Caco-2 (cell line): Measurements from ENCODE around the gene SSX5. TPM values are rescaled to one million over a fixed set of nuclear protein-coding genes. Genes with fewer than 3 reads are reported as not detected.
"Not testable (repeated sequence)": the region's sequence is repeated elsewhere in the genome, so short reads cannot be mapped to it uniquely, and the experiment has no call there.

Source experiments
- Bru-seq: library from RNA; stranded (reverse); fragments of 400-500 nt; gene quantifications from one replicate; lab custom pipeline; 2021; lab: Mats Ljungman, UMichigan
- BruChase-seq, 2 experiments: library from RNA; stranded (reverse); fragments of 400-500 nt; gene quantifications; one replicate each; lab custom pipeline; 2021; lab: Mats Ljungman, UMichigan
- BruUV-seq: library from RNA; stranded (reverse); fragments of 400-500 nt; replicated peaks from 2 replicates; lab custom pipeline; 2021; lab: Mats Ljungman, UMichigan
- CTCF ChIA-PET: fragments of 300-600 bp; sonication (Branson Sonifier 250); formaldehyde crosslinking; loops from one replicate; lab custom pipeline; 2022; ENCODE audit warnings: antibody characterized with exemption; lab: Charles Lee
- POLR2A ChIA-PET: fragments of 300-600 bp; sonication (Branson Sonifier 250); formaldehyde crosslinking; loops from one replicate; lab custom pipeline; 2022; ENCODE audit warnings: antibody characterized with exemption; lab: Charles Lee
- DNase-seq, 2 experiments: peaks; one replicate each; pipeline versions ENCODE4 v3.0.0 to v3.0.0-alpha.2; 2020 to 2022
- H3K27me3 ChIP-seq: replicated peaks from 2 replicates; pipeline ENCODE4 v1.6.0; 2011; ENCODE audit warnings: low read length; ENCODE audit not compliant: control insufficient read depth, insufficient read depth
- H3K36me3 ChIP-seq: 2 replicates; pipeline ENCODE4 v1.5.1; 2011; ENCODE audit warnings: low read length; ENCODE audit not compliant: control insufficient read depth, insufficient read depth
- H3K4me1 ChIP-seq: fragments of 250-450 bp; sonication (Bioruptor Pico); 2 replicates; pipeline ENCODE4 v1.5.1; 2020; ENCODE audit warnings: mild to moderate bottlenecking
- H3K4me3 ChIP-seq: 2 replicates; pipeline ENCODE4 v1.5.1; 2011; ENCODE audit warnings: low read depth, mild to moderate bottlenecking, control low read depth, low read length
- H3K9me3 ChIP-seq: fragments of 250-450 bp; sonication (Bioruptor Pico); 2 replicates; pipeline ENCODE4 v1.5.1; 2020; ENCODE audit warnings: mild to moderate bottlenecking, moderate library complexity
- H3K27ac Mint-ChIP-seq: one replicate; pipeline ENCODE4 v1.8.0; 2022; ENCODE audit warnings: mixed read lengths; ENCODE audit not compliant: unreplicated experiment
- H3K27me3 Mint-ChIP-seq: one replicate; pipeline ENCODE4 v1.8.0; 2022; ENCODE audit warnings: mixed read lengths; ENCODE audit not compliant: insufficient read depth, unreplicated experiment
- H3K36me3 Mint-ChIP-seq: one replicate; pipeline ENCODE4 v1.8.0; 2022; ENCODE audit warnings: mild to moderate bottlenecking, mixed read lengths; ENCODE audit not compliant: insufficient read depth, unreplicated experiment
- H3K4me1 Mint-ChIP-seq: one replicate; pipeline ENCODE4 v1.8.0; 2022; ENCODE audit warnings: low read depth, mixed read lengths; ENCODE audit not compliant: unreplicated experiment
- H3K4me3 Mint-ChIP-seq: one replicate; pipeline ENCODE4 v1.8.0; 2022; ENCODE audit warnings: mild to moderate bottlenecking, moderate library complexity, mixed read lengths; ENCODE audit not compliant: unreplicated experiment
- H3K9me3 Mint-ChIP-seq: one replicate; pipeline ENCODE4 v1.8.0; 2022; ENCODE audit warnings: mixed read lengths; ENCODE audit not compliant: unreplicated experiment
- intact Hi-C: fragments of 100-400 bp; cut with micrococcal nuclease; formaldehyde crosslinking; loops from one replicate; pipeline ENCODE4 v1.10.0; 2022; ENCODE audit not compliant: unreplicated experiment
- long read RNA-seq: library from polyadenylated mRNA; stranded (forward); transcript quantifications from one replicate; pipeline ENCODE4 v2.0.0, GENCODE V29; 2022
- total RNA-seq: library from RNA; stranded (reverse); gene quantifications from 2 replicates; pipeline ENCODE4 v1.2.3, GENCODE V29; 2022
- TF ChIP-seq, protein P1 (sequence below), 2 experiments: fragments of 200-600 bp in 1 of 2; IDR thresholded peaks; 1 replicate in 1 of 2; 2 replicates in 1 of 2; pipeline versions ENCODE4 v1.5.1 to v1.8.0; 2011 to 2022; ENCODE audit warnings: antibody characterized with exemption in 1 of 2, control low read depth in 1 of 2, inconsistent platforms in 1 of 2, low read depth in 1 of 2, low read length in 1 of 2, mild to moderate bottlenecking in 1 of 2, moderate library complexity in 1 of 2; ENCODE audit not compliant: insufficient read depth in 1 of 2, severe bottlenecking in 1 of 2, unreplicated experiment in 1 of 2

Gene SSX5, protein sequence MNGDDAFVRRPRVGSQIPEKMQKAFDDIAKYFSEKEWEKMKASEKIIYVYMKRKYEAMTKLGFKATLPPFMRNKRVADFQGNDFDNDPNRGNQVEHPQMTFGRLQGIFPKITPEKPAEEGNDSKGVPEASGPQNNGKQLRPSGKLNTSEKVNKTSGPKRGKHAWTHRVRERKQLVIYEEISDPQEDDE
- total RNA-seq (not detected in 2 replicates), Bru-seq, nascent RNA (not detected), BruChase-seq, experiment 1, labeled RNA remaining after a 2-hour chase (not detected), BruChase-seq, experiment 2, labeled RNA remaining after a 6-hour chase (not detected)
- long read RNA-seq = 0 reads

DNA sequence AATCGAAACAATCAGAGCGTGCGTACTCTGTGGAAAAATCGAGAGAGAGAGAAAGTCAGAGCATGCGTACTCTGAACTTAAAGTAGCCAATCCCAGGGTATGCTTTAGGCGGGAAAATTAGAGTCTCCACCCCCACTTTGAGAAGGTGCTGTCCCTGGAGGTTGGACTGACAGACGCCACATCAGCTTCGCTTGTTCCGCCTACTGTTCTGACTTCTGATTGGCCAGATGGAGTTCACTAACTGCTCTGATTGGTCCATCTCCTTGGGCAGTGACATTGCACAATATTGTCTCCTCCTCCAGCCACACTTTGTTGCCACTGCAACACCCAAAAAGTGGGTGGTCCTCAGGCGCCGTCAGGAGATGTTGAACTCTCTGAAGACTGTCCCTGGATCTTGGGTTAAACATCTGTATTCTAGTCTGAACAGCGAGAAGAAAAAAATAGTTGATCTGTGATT is at the start of gene SSX5:
Gene SSX5 (minus strand): TSS at position 51 of the 457 bp plus-strand sequence. CDS start 1,437 bp downstream, outside the sequence.
- no peaks in the 10 kb centered on the region for H3K36me3 Mint-ChIP-seq
- TF ChIP-seq, protein P1, sequence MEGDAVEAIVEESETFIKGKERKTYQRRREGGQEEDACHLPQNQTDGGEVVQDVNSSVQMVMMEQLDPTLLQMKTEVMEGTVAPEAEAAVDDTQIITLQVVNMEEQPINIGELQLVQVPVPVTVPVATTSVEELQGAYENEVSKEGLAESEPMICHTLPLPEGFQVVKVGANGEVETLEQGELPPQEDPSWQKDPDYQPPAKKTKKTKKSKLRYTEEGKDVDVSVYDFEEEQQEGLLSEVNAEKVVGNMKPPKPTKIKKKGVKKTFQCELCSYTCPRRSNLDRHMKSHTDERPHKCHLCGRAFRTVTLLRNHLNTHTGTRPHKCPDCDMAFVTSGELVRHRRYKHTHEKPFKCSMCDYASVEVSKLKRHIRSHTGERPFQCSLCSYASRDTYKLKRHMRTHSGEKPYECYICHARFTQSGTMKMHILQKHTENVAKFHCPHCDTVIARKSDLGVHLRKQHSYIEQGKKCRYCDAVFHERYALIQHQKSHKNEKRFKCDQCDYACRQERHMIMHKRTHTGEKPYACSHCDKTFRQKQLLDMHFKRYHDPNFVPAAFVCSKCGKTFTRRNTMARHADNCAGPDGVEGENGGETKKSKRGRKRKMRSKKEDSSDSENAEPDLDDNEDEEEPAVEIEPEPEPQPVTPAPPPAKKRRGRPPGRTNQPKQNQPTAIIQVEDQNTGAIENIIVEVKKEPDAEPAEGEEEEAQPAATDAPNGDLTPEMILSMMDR (IDR thresholded peaks at IDR 0.05; ENCODE audit: insufficient read depth in 1 of 2, low read depth in 1 of 2, low read length in 1 of 2, severe bottlenecking in 1 of 2, unreplicated experiment in 1 of 2) = no peak
- no TSS peak for BruUV-seq
- intact Hi-C loops = no loop called here
- H3K4me3 Mint-ChIP-seq = no peak within 1 kb of the TSS
- ChIA-PET CTCF (no interaction called here), POLR2A (no interaction called here)
- no peak for DNase-seq
- no peaks in the 10 kb centered on the region for H3K4me1 Mint-ChIP-seq
- no peaks in the 10 kb centered on the region for H3K27me3 Mint-ChIP-seq
- Histone ChIP-seq H3K27me3 (no peaks in the 10 kb centered on the region), H3K4me3 (no peak within 1 kb of the TSS), H3K36me3 (no peaks in the 10 kb centered on the region), H3K9me3 (no peaks in the 10 kb centered on the region), H3K4me1 (no peaks in the 10 kb centered on the region)
- H3K27ac Mint-ChIP-seq = no peak within 1 kb of the TSS
- no peaks in the 10 kb centered on the region for H3K9me3 Mint-ChIP-seq

DNA sequence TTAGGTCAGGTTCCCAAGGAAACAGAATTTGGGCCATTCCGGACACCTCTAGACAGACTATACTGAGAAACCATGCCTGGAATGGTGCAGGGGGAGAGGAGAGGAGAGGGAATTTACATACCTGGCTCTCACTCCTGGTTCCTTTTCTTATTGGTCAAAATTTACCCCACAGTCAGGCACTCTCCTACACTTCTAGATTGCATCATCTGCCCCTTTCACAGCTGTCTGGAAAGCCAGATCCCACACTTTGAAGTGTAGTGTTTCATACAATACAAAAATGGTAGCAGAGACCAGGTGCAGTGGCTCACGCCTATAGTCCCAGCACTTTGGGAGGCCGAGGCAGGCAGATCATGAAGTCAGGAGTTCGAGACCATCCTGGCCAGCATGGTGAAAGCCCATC is 27.6 kb upstream of the SSX5 start:
- DNase-seq = not testable (repeated sequence)

DNA sequence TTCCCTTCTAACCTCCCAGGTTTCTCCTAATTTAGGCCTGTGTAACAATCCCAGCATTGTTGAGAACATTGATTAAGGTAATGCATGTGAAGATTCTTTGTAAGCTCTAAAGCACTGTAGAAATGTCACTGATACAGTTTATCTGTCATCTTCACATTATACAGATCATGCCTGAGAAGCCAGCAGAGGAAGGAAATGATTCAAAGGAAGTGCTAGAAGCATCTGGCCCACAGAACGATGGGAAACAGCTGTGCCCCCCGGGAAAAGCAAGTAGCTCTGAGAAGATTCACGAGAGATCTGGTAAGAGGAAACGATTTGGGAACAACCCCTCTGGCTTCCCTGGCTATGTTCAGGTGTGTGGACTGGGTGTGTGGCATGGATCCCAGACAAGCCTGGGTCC is 17.7 kb upstream of the SSX5 start:
- POLR2A ChIA-PET, H3K4me1 ChIP-seq, H3K9me3 ChIP-seq, H3K27me3 ChIP-seq, CTCF ChIA-PET, H3K27ac Mint-ChIP-seq, H3K27me3 Mint-ChIP-seq, H3K36me3 Mint-ChIP-seq, BruUV-seq, H3K4me1 Mint-ChIP-seq, H3K4me3 Mint-ChIP-seq, H3K36me3 ChIP-seq, DNase-seq, H3K4me3 ChIP-seq, intact Hi-C loops: not testable (repeated sequence)
- peaks cover 17% of the 10 kb centered on the region for H3K9me3 Mint-ChIP-seq

More for the DNA sequence above, 27.6 kb upstream of the SSX5 start:
- H3K27ac Mint-ChIP-seq, H3K4me3 ChIP-seq, H3K36me3 ChIP-seq, H3K36me3 Mint-ChIP-seq, H3K9me3 ChIP-seq, BruUV-seq, intact Hi-C loops, H3K4me1 Mint-ChIP-seq, H3K4me3 Mint-ChIP-seq, H3K27me3 ChIP-seq, POLR2A ChIA-PET, H3K9me3 Mint-ChIP-seq, H3K4me1 ChIP-seq, H3K27me3 Mint-ChIP-seq, CTCF ChIA-PET: not testable (repeated sequence)

DNA sequence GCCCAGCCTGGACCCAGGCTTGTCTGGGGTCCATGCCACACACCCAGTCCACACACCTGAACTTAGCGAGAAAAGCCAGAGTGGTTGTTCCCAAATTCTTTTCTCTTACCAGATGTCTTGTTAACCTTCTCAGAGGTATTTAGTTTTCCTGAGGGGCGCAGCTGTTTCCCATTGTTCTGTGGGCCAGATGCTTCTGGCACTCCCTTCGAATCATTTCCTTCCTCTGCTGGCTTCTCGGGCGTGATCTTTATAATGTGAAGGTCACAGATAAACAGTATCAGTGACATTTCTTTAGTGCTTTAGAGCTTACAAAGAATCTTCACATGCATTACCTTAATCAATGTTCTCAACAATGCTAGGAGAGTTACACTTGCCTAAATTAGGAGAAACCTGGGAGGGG is 6.6 kb downstream of the SSX5 start:
- H3K27me3 Mint-ChIP-seq, H3K4me1 Mint-ChIP-seq, H3K4me3 ChIP-seq, H3K9me3 ChIP-seq, CTCF ChIA-PET, H3K36me3 ChIP-seq, DNase-seq, H3K4me3 Mint-ChIP-seq, H3K4me1 ChIP-seq, POLR2A ChIA-PET, H3K27ac Mint-ChIP-seq, H3K36me3 Mint-ChIP-seq, H3K9me3 Mint-ChIP-seq, BruUV-seq, H3K27me3 ChIP-seq, intact Hi-C loops: not testable (repeated sequence)

DNA sequence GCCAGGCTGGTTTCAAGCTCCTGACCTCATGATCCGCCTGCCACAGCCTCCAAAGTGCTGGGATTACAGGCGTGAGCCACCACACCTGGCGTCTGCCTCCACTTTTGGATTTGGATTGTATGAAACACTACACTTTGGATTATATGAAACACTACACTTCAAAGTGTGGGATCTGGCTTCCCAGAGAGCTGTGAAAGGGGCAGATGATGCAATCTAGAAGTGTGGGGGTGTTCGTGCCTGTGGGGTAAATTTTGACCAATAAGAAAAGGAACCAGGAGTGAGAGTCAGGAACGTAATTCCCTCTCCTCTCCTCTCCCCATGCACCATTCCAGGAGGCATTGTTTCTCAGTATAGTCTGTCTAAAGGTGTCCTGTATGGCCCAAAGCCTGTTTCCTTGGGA is 14.7 kb downstream of the SSX5 start:
- H3K4me1 ChIP-seq, H3K27ac Mint-ChIP-seq, H3K36me3 ChIP-seq, H3K4me3 ChIP-seq, H3K4me1 Mint-ChIP-seq, H3K27me3 ChIP-seq, H3K4me3 Mint-ChIP-seq, CTCF ChIA-PET, H3K9me3 Mint-ChIP-seq, H3K36me3 Mint-ChIP-seq, DNase-seq, BruUV-seq, POLR2A ChIA-PET, H3K9me3 ChIP-seq, intact Hi-C loops, H3K27me3 Mint-ChIP-seq: not testable (repeated sequence)
